Measurements from ENCODE around the gene ZNF385B. TPM values are rescaled to one million over a fixed set of nuclear protein-coding genes. Genes with fewer than 3 reads are reported as not detected.

ZNF385B gene
- total and polyA plus RNA-seq, 10 of the 15 experiments (the other 5 are each of a cell fraction or from before 2014, with no cell fraction given): not detected

GRCh38 chr2:179802051-179802882 is 59.1 kb downstream of the ZNF385B start:
- H4K20me1 ChIP-seq (ENCODE audit: control insufficient read depth, insufficient read depth): no peaks in the 10 kb centered on the region
- FAIRE-seq (no peak), DNase-seq (ENCODE audit: low read depth, low spot score) (no peak), ATAC-seq (no peak)
- H3K4me2 ChIP-seq (ENCODE audit: control insufficient read depth, insufficient read depth): no peak overlapping the region
- in situ Hi-C loops (cut with MboI) (no loop called here), intact Hi-C loops (cut with micrococcal nuclease; ENCODE audit: unreplicated experiment) (no loop called here)
- POLR2A ChIA-PET: interaction anchor here (0.7 kb wide), 1 partner anchor 13 kb away, joined by 3 read pairs; no protein-coding TSS in a partner anchor
- no TSS peak for BruUV-seq (replicated peaks)
- SMC1A ChIA-PET (ENCODE audit: uncharacterized antibody, unreplicated experiment): no interaction called here
- no peaks in the 10 kb centered on the region for H3K4me1 ChIP-seq (ENCODE audit: control insufficient read depth, insufficient read depth, low read length)
- 0% methylated on average over 2 of the region's 2 CpGs for WGBS (ENCODE audit: insufficient coverage, insufficient replicate concordance, low lambda C conversion rate, missing lambda C conversion rate)
- no peaks in the 10 kb centered on the region for H3K9me3 ChIP-seq (replicated peaks; ENCODE audit: control insufficient read depth, insufficient read depth, low read length)
- no peak overlapping the region for H3K27ac ChIP-seq (ENCODE audit: control insufficient read depth, insufficient read depth)
- no peaks in the 10 kb centered on the region for H3K36me3 ChIP-seq (ENCODE audit: control insufficient read depth in 2 of 2, insufficient read depth in 2 of 2, low read length in 1 of 2)
- H3K9ac ChIP-seq (ENCODE audit: control insufficient read depth, insufficient read depth, low read length): no peak overlapping the region
- RAD21 ChIA-PET (ENCODE audit: unreplicated experiment): no interaction called here
- CTCF ChIA-PET: no interaction called here
- no peak overlapping the region for H3K4me3 ChIP-seq
- H3K27me3 ChIP-seq (replicated peaks in 1 of 2; ENCODE audit: control insufficient read depth in 2 of 2, insufficient read depth in 2 of 2, low read length in 1 of 2): no peaks in the 10 kb centered on the region
- H2AFZ ChIP-seq (ENCODE audit: control insufficient read depth, low read depth, low read length): no peak overlapping the region
- no peaks in the 10 kb centered on the region for H3K79me2 ChIP-seq (ENCODE audit: control insufficient read depth, insufficient read depth, low read length)
- no peak for TF ChIP-seq EED (IDR thresholded peaks at IDR 0.05; ENCODE audit: low read depth)
- TF ChIP-seq E2F4 (IDR thresholded peaks at IDR 0.05; ENCODE audit: low read depth, low read length): no peak
- no peak for TF ChIP-seq NBN (IDR thresholded peaks at IDR 0.05)
- no peak for TF ChIP-seq CREB1 (IDR thresholded peaks at IDR 0.05; ENCODE audit: low read depth)
- no peak for TF ChIP-seq RAD51 (IDR thresholded peaks at IDR 0.05)
- TF ChIP-seq POLR2AphosphoS5 (IDR thresholded peaks at IDR 0.05; ENCODE audit: low read length): no peak
- no peak for TF ChIP-seq FOXK2 (IDR thresholded peaks at IDR 0.05)
- TF ChIP-seq PAX5 (IDR thresholded peaks at IDR 0.05; ENCODE audit: borderline replicate concordance, low read depth, low read length): no peak
- TF ChIP-seq IKZF1 (conservative IDR thresholded peaks at IDR 0.05): no peak
- TF ChIP-seq ZBTB40 (IDR thresholded peaks at IDR 0.05; ENCODE audit: borderline replicate concordance): no peak
- no peak for TF ChIP-seq BCL3 (IDR thresholded peaks at IDR 0.05; ENCODE audit: borderline replicate concordance, insufficient read depth, low read depth, low read length, poor library complexity, severe bottlenecking)
- TF ChIP-seq POU2F2 (IDR thresholded peaks at IDR 0.05; ENCODE audit: borderline replicate concordance, low read depth, low read length): no peak
- TF ChIP-seq CHD2 (IDR thresholded peaks at IDR 0.05; ENCODE audit: borderline replicate concordance, low read depth, low read length): no peak
- TF ChIP-seq CTCF (IDR thresholded peaks at IDR 0.05 in 2 of 3, conservative IDR thresholded peaks at IDR 0.05 in 1 of 3; ENCODE audit: control insufficient read depth in 2 of 3, extremely low read depth in 1 of 3, insufficient read depth in 1 of 3, low read depth in 3 of 3, low read length in 3 of 3): no peak
